Ishikawa (cell line): Measurements from ENCODE around the gene SELL.

Experiments
- CEBPB ChIP-seq: IDR thresholded peaks from 2 replicates; pipeline ENCODE4 v1.6.1; 2012
- CREB1 ChIP-seq: IDR thresholded peaks from 2 replicates; pipeline ENCODE4 v1.6.1; 2012; ENCODE audit warnings: low read depth
- EGR1 ChIP-seq: IDR thresholded peaks from 2 replicates; pipeline ENCODE4 v1.6.1; 2012
- EP300 ChIP-seq: IDR thresholded peaks from 2 replicates; pipeline ENCODE4 v1.6.1; 2012; ENCODE audit warnings: borderline replicate concordance
- FOXM1 ChIP-seq: IDR thresholded peaks from 2 replicates; pipeline ENCODE4 v1.6.1; 2012; ENCODE audit warnings: low read depth, borderline replicate concordance
- MAX ChIP-seq: IDR thresholded peaks from 2 replicates; pipeline ENCODE4 v1.6.1; 2012
- NFIC ChIP-seq: IDR thresholded peaks from 2 replicates; pipeline ENCODE4 v1.6.1; 2012
- RAD21 ChIP-seq: IDR thresholded peaks from 2 replicates; pipeline ENCODE4 v1.6.1; 2012; ENCODE audit warnings: low read depth
- REST ChIP-seq: IDR thresholded peaks from 2 replicates; pipeline ENCODE4 v1.6.1; 2012; ENCODE audit warnings: low read depth, mild to moderate bottlenecking
- TAF1 ChIP-seq: IDR thresholded peaks from 2 replicates; pipeline ENCODE4 v1.6.1; 2012; ENCODE audit warnings: low read depth, mild to moderate bottlenecking
- TCF12 ChIP-seq: IDR thresholded peaks from 2 replicates; pipeline ENCODE4 v1.6.1; 2012; ENCODE audit warnings: low read depth
- TEAD4 ChIP-seq: IDR thresholded peaks from 2 replicates; pipeline ENCODE4 v1.6.1; 2012
- USF1 ChIP-seq: IDR thresholded peaks from 2 replicates; pipeline ENCODE4 v1.6.1; 2012
- YY1 ChIP-seq: IDR thresholded peaks from 2 replicates; pipeline ENCODE4 v1.6.1; 2012; ENCODE audit warnings: low read depth
- ZBTB7A ChIP-seq: IDR thresholded peaks from 2 replicates; pipeline ENCODE4 v1.6.1; 2012; ENCODE audit warnings: low read depth

The SELL gene

GRCh38 chr1:169696273-169697100 lies 14.9 kb downstream of the SELL start:
- no peak for TF ChIP-seq CREB1
- TF ChIP-seq TEAD4: no peak
- no peak for TF ChIP-seq MAX

- TF ChIP-seq YY1 (no peak), FOXM1 (no peak), TAF1 (no peak), EGR1 (no peak)
These were observed 16.9 kb downstream of the SELL start for GRCh38 chr1:169694304-169695075.

GRCh38 chr1:169692756-169693460 lies 18.5 kb downstream of the SELL start:
- TF ChIP-seq USF1 (no peak), CEBPB (no peak), RAD21 (no peak), EGR1 (no peak), NFIC (no peak), EP300 (no peak)

- TF ChIP-seq CREB1: no peak
- no peak for TF ChIP-seq RAD21
- TF ChIP-seq ZBTB7A: no peak
- TF ChIP-seq TAF1: no peak
- TF ChIP-seq YY1: no peak
These were observed 20.9 kb downstream of the SELL start for GRCh38 chr1:169690489-169690888.

GRCh38 chr1:169689395-169689794 lies 22.0 kb downstream of the SELL start:
- TF ChIP-seq CEBPB: no peak
- TF ChIP-seq EP300: no peak
- no peak for TF ChIP-seq YY1
- no peak for TF ChIP-seq REST
- no peak for TF ChIP-seq USF1
- no peak for TF ChIP-seq EGR1

- TF ChIP-seq TCF12 (no peak), USF1 (no peak), EP300 (no peak), REST (no peak), MAX (no peak), CEBPB (no peak), YY1 (no peak), RAD21 (no peak)
These were observed 27.8 kb downstream of the SELL start for GRCh38 chr1:169683661-169684060.
